GM12878 (cell line): Measurements from ENCODE around the gene EHHADH. TPM values are rescaled to one million over a fixed set of nuclear protein-coding genes. Genes with fewer than 3 reads are reported as not detected.

ENCODE experiments used
- ATAC-seq: fragments of 200-7000 bp; cut with Tn5 transposase; 3 replicates; pipeline ENCODE4 v1.9.1; 2020; ENCODE audit warnings: mild to moderate bottlenecking, moderate library complexity
- BruUV-seq: library from RNA; stranded (reverse); fragments of 400-500 nt; replicated peaks from 2 replicates; lab custom pipeline; 2021; lab: Mats Ljungman, UMichigan
- CTCF ChIA-PET: fragments of 300-600 bp; sonication (Branson Sonifier 250); formaldehyde crosslinking; extraction: SDS; loops from one replicate; lab custom pipeline; 2021; ENCODE audit warnings: inconsistent platforms; lab: Yijun Ruan, JAX
- POLR2A ChIA-PET: fragments of 350-600 bp; formaldehyde crosslinking; extraction: SDS; loops from one replicate; lab custom pipeline; 2021; ENCODE audit warnings: inconsistent platforms; lab: Charles Lee
- RAD21 ChIA-PET: fragments of 300-600 bp; sonication (Branson Sonifier 250); formaldehyde crosslinking; loops from one replicate; lab custom pipeline; 2023; ENCODE audit warnings: antibody characterized with exemption; ENCODE audit not compliant: unreplicated experiment; lab: Charles Lee
- SMC1A ChIA-PET: fragments of 300-600 bp; sonication (Branson Sonifier 250); formaldehyde crosslinking; loops from one replicate; lab custom pipeline; 2023; ENCODE audit not compliant: unreplicated experiment, uncharacterized antibody; lab: Charles Lee
- DNase-seq: peaks from one replicate; pipeline ENCODE4 v3.0.0-alpha.2; 2011; ENCODE audit warnings: low read depth, low spot score
- FAIRE-seq: peaks from 3 replicates; lab custom pipeline; 2011; peaks lifted over from hg19 to GRCh38; lab: Jason Lieb, UNC
- H2AFZ ChIP-seq: 2 replicates; pipeline ENCODE4 v1.6.0; 2011; ENCODE audit warnings: low read depth, low read length, control low read depth; ENCODE audit not compliant: control insufficient read depth
- H3K27ac ChIP-seq: 2 replicates; pipeline ENCODE4 v1.5.1; 2011; ENCODE audit warnings: control low read depth; ENCODE audit not compliant: control insufficient read depth, insufficient read depth
- H3K27me3 ChIP-seq, 2 experiments: replicated peaks in 1 of 2; 2 replicates each; pipeline versions ENCODE4 v1.6.0 to v1.6.1; 2011; ENCODE audit warnings: low read length in 1 of 2; ENCODE audit not compliant: control insufficient read depth in 2 of 2, insufficient read depth in 2 of 2
- H3K36me3 ChIP-seq, 2 experiments: 2 replicates each; pipeline ENCODE4 v1.5.1; 2011; ENCODE audit warnings: low read length in 1 of 2; ENCODE audit not compliant: control insufficient read depth in 2 of 2, insufficient read depth in 2 of 2
- H3K4me1 ChIP-seq: 2 replicates; pipeline ENCODE4 v1.6.1; 2011; ENCODE audit warnings: mild to moderate bottlenecking, low read length, moderate library complexity, mixed read lengths; ENCODE audit not compliant: control insufficient read depth, insufficient read depth
- H3K4me2 ChIP-seq: 2 replicates; pipeline ENCODE4 v1.6.0; 2011; ENCODE audit warnings: control low read depth; ENCODE audit not compliant: control insufficient read depth, insufficient read depth
- H3K4me3 ChIP-seq: fragments of 200-600 bp; sonication (generic); 2 replicates; pipeline ENCODE4 v1.5.1; 2016
- H3K79me2 ChIP-seq: 2 replicates; pipeline ENCODE4 v1.6.0; 2011; ENCODE audit warnings: low read length; ENCODE audit not compliant: control insufficient read depth, insufficient read depth
- H3K9ac ChIP-seq: 2 replicates; pipeline ENCODE4 v1.8.0; 2011; ENCODE audit warnings: low read length, control low read depth, mixed read lengths; ENCODE audit not compliant: control insufficient read depth, insufficient read depth
- H3K9me3 ChIP-seq: replicated peaks from 3 replicates; pipeline ENCODE4 v1.5.1; 2011; ENCODE audit warnings: mild to moderate bottlenecking, low read length; ENCODE audit not compliant: control insufficient read depth, insufficient read depth
- H4K20me1 ChIP-seq: 2 replicates; pipeline ENCODE4 v1.6.0; 2011; ENCODE audit not compliant: control insufficient read depth, insufficient read depth
- E2F4 ChIP-seq: IDR thresholded peaks from 2 replicates; pipeline ENCODE4 v1.6.1; 2012; ENCODE audit warnings: low read depth, low read length, improper control_type of control experiment
- EED ChIP-seq: sonication (generic); IDR thresholded peaks from 2 replicates; pipeline ENCODE4 v1.6.1; 2016; ENCODE audit warnings: antibody characterized with exemption, low read depth
- EP300 ChIP-seq, 2 experiments: fragments of 150-350 bp in 1 of 2; IDR thresholded peaks; 2 replicates each; pipeline ENCODE4 v1.6.1; 2011 to 2012; ENCODE audit warnings: low read depth in 2 of 2, low read length in 2 of 2, borderline replicate concordance in 1 of 2, improper control_type of control experiment in 1 of 2, inconsistent platforms in 1 of 2; ENCODE audit not compliant: control insufficient read depth in 1 of 2
- MEF2A ChIP-seq: IDR thresholded peaks from 2 replicates; pipeline ENCODE4 v1.6.1; 2011; ENCODE audit warnings: low read depth, mild to moderate bottlenecking, low read length, moderate library complexity; ENCODE audit not compliant: insufficient read depth
- MXI1 ChIP-seq: fragments of 150-350 bp; IDR thresholded peaks from 2 replicates; pipeline ENCODE4 v1.6.1; 2011; ENCODE audit warnings: low read depth, mild to moderate bottlenecking, inconsistent platforms, low read length, improper control_type of control experiment
- NRF1 ChIP-seq: conservative IDR thresholded peaks from 2 replicates; pipeline ENCODE4 v1.6.1; 2011; ENCODE audit warnings: mild to moderate bottlenecking, low read depth, low read length, improper control_type of control experiment
- TCF3 ChIP-seq: IDR thresholded peaks from 2 replicates; pipeline ENCODE4 v1.6.1; 2012; ENCODE audit warnings: low read depth, mild to moderate bottlenecking, low read length, borderline replicate concordance; ENCODE audit not compliant: insufficient read depth
- ZBTB11 ChIP-seq: fragments of 450-650 bp; formaldehyde crosslinking; IDR thresholded peaks from 2 replicates; pipeline ENCODE4 v1.5.0; 2022; ENCODE audit warnings: mild to moderate bottlenecking, missing genetic modification characterization
- WGBS: methylation state at CpG from one replicate; pipeline ENCODE4 v1.1.6; 2016; ENCODE audit warnings: low lambda C conversion rate; ENCODE audit not compliant: insufficient replicate concordance, insufficient coverage; ENCODE audit errors: missing lambda C conversion rate; 5-methylcytosine and 5-hydroxymethylcytosine counted together
- in situ Hi-C: fragments of 300-500 bp; cut with MboI; formaldehyde crosslinking; loops from 9 replicates; pipeline ENCODE4 v1.14.3; 2018; ENCODE audit warnings: mixed read lengths
- intact Hi-C: fragments of 100-400 bp; cut with micrococcal nuclease; formaldehyde crosslinking; loops from one replicate; pipeline ENCODE4 v1.14.2; 2022; ENCODE audit not compliant: unreplicated experiment
- polyA plus RNA-seq, 11 experiments: library from polyadenylated mRNA; depleted of rRNA in 4 of 11; unstranded in 6 of 11; stranded (reverse) in 5 of 11; fragments of >200 nt; fragmentation: Nextera tagmentation in 4 of 11; fragmentation: Illumina TruSeq in 1 of 11; extraction: Ambion mirVana in 4 of 11; extraction: Trizol in 1 of 11; gene quantifications; 1 replicate in 1 of 11; 2 replicates in 10 of 11; pipeline versions ENCODE4 v1.2.1 to v1.2.3, GENCODE V29; 2011 to 2016; ENCODE audit warnings: inconsistent platforms in 2 of 11, missing spikeins in 2 of 11, low read depth in 1 of 11
- total RNA-seq, 4 experiments: library from RNA; depleted of rRNA in 3 of 4; stranded (reverse); fragments of >200 nt in 3 of 4; fragmentation: Illumina TruSeq in 1 of 4; extraction: Trizol in 1 of 4; gene quantifications; 2 replicates each; pipeline versions ENCODE4 v1.2.1 to v1.2.3, GENCODE V29; 2013 to 2021

Gene EHHADH
- total and polyA plus RNA-seq, 10 of the 15 experiments (the other 5 are each of a cell fraction or from before 2014, with no cell fraction given) = 0.96 to 8.4 (median 5.3) TPM

- in situ Hi-C loops = no loop called here
- no peak overlapping the region for H2AFZ ChIP-seq
- POLR2A ChIA-PET = no interaction called here
- no peaks in the 10 kb centered on the region for H3K4me1 ChIP-seq
- no peak for TF ChIP-seq MEF2A
- TF ChIP-seq E2F4 = no peak
- TF ChIP-seq EP300 (IDR thresholded peaks at IDR 0.05; ENCODE audit: borderline replicate concordance in 1 of 2, control insufficient read depth in 1 of 2, low read depth in 2 of 2, low read length in 2 of 2) = no peak
- no peak for TF ChIP-seq TCF3
- TF ChIP-seq ZBTB11 = no peak
- no peak for TF ChIP-seq NRF1
- TF ChIP-seq EED = no peak
- no peak for TF ChIP-seq MXI1
- TF ChIP-seq, all 136 proteins: peak for 0
- WGBS = 47% methylated on average over 4 of the region's 4 CpGs
- Histone ChIP-seq H3K4me3 (no peak overlapping the region), H4K20me1 (no peaks in the 10 kb centered on the region), H3K36me3 (no peaks in the 10 kb centered on the region), H3K9ac (no peak overlapping the region), H3K4me2 (no peak overlapping the region), H3K27me3 (no peaks in the 10 kb centered on the region), H3K79me2 (no peaks in the 10 kb centered on the region), H3K9me3 (no peaks in the 10 kb centered on the region), H3K27ac (no peak overlapping the region)
- DNase-seq = no peak
- ChIA-PET CTCF (interaction anchor here (0.6 to 1.6 kb wide), 5 partner anchors 9 to 475 kb away, joined by 3 to 8 read pairs (median 3); no protein-coding TSS in a partner anchor), RAD21 (no interaction called here), SMC1A (interaction anchor here (1.0 to 1.7 kb wide), 3 partner anchors 9 to 37 kb away, joined by 3 to 5 read pairs (median 4); no protein-coding TSS in a partner anchor)
- ATAC-seq = no peak
- intact Hi-C loops = no loop called here
- no peak for FAIRE-seq
- BruUV-seq = no TSS peak
Measured at GRCh38 chr3:185270956-185271332, 17.1 kb upstream of the EHHADH start.
